HCT116 (cell line): ENCODE results near the gene TRIM9. TPM values are rescaled to one million over a fixed set of nuclear protein-coding genes. Genes with fewer than 3 reads are reported as not detected.
"Not testable (repeated sequence)": the region's sequence is repeated elsewhere in the genome, so short reads cannot be mapped to it uniquely, and the experiment has no call there.

ENCODE experiments used
- ATAC-seq: fragments of 200-7000 bp; cut with Tn5 transposase; 2 replicates; pipeline ENCODE4 v1.9.1; 2020; ENCODE audit warnings: mild to moderate bottlenecking, moderate library complexity
- BruUV-seq: library from RNA; stranded (reverse); fragments of 400-500 nt; replicated peaks from 2 replicates; lab custom pipeline; 2021; lab: Mats Ljungman, UMichigan
- CTCF ChIA-PET: fragments of 300-600 bp; sonication (Branson Sonifier 250); formaldehyde crosslinking; loops from one replicate; lab custom pipeline; 2021; ENCODE audit warnings: antibody characterized with exemption; lab: Charles Lee
- POLR2A ChIA-PET: fragments of 300-600, 350-600 bp; sonication (Branson Sonifier 250); formaldehyde crosslinking; loops from one replicate; lab custom pipeline; 2021; ENCODE audit warnings: antibody characterized with exemption; lab: Charles Lee
- RAD21 ChIA-PET, 2 experiments: fragments of 300-600 bp; sonication (Branson Sonifier 250); formaldehyde crosslinking; loops; one replicate each; lab custom pipeline; 2023; ENCODE audit warnings: low total read pairs in 2 of 2; ENCODE audit not compliant: uncharacterized antibody in 2 of 2, unreplicated experiment in 2 of 2, low non-redundant PET in 1 of 2; lab: Charles Lee
- DNase-seq: peaks from one replicate; pipeline ENCODE4 v3.0.0-alpha.2; 2010; ENCODE audit warnings: low read depth, low spot score
- H2AFZ ChIP-seq: fragments of 200-600 bp; shearing (Covaris generic), sonication (generic); 2 replicates; pipeline ENCODE4 v1.6.1; 2017; ENCODE audit warnings: low read depth, mixed run types, mixed read lengths, antibody characterized with exemption, low read length; ENCODE audit not compliant: poor library complexity, severe bottlenecking
- H3K27ac ChIP-seq: 2 replicates; pipeline ENCODE4 v1.5.1; 2012; ENCODE audit warnings: low read depth, low read length
- H3K27me3 ChIP-seq: fragments of 200-600 bp; sonication (generic); 2 replicates; pipeline ENCODE4 v1.6.1; 2016; ENCODE audit warnings: mixed run types, low read length, mixed read lengths; ENCODE audit not compliant: insufficient read depth
- H3K36me3 ChIP-seq, 2 experiments: fragments of 200-500 bp in 1 of 2; fragments of 200-600 bp in 1 of 2; sonication (Bioruptor generic) in 1 of 2; sonication (generic) in 1 of 2; 2 replicates each; pipeline versions ENCODE4 v1.5.1 to v1.6.1; 2014 to 2016; ENCODE audit warnings: low read length in 2 of 2, inconsistent platforms in 1 of 2, mixed read lengths in 1 of 2, mixed run types in 1 of 2; ENCODE audit not compliant: insufficient read depth in 2 of 2, control insufficient read depth in 1 of 2
- H3K4me1 ChIP-seq, 2 experiments: fragments of 200-600 bp in 1 of 2; sonication (generic) in 1 of 2; 2 replicates each; pipeline versions ENCODE4 v1.5.1 to v1.6.1; 2012 to 2017; ENCODE audit warnings: low read length in 2 of 2, inconsistent platforms in 1 of 2, mild to moderate bottlenecking in 1 of 2, mixed read lengths in 1 of 2, mixed run types in 1 of 2, moderate library complexity in 1 of 2; ENCODE audit not compliant: insufficient read depth in 2 of 2, control insufficient read depth in 1 of 2
- H3K4me2 ChIP-seq: fragments of 200-600 bp; sonication (generic); 2 replicates; pipeline ENCODE4 v1.6.1; 2017; ENCODE audit warnings: mixed run types, low read length, mixed read lengths
- H3K4me3 ChIP-seq, 2 experiments: fragments of 200-600 bp in 1 of 2; sonication (generic) in 1 of 2; replicated peaks in 1 of 2; 2 replicates each; pipeline ENCODE4 v1.5.1; 2011 to 2016; ENCODE audit warnings: low read length in 2 of 2, control low read depth in 1 of 2, low read depth in 1 of 2, mild to moderate bottlenecking in 1 of 2, mixed read lengths in 1 of 2, mixed run types in 1 of 2
- H3K79me2 ChIP-seq: fragments of 200-600 bp; sonication (generic); 2 replicates; pipeline ENCODE4 v1.6.1; 2017; ENCODE audit warnings: mild to moderate bottlenecking, mixed run types, low read length, moderate library complexity, mixed read lengths; ENCODE audit not compliant: insufficient read depth
- H3K9ac ChIP-seq: fragments of 200-600 bp; sonication (generic); 2 replicates; pipeline ENCODE4 v1.6.1; 2016; ENCODE audit warnings: low read length, mixed read lengths
- H3K9me2 ChIP-seq: fragments of 200-600 bp; sonication (generic), shearing (Covaris generic); 2 replicates; pipeline ENCODE4 v1.6.1; 2017; ENCODE audit warnings: mixed run types, mild to moderate bottlenecking, moderate library complexity; ENCODE audit not compliant: insufficient read depth
- H3K9me3 ChIP-seq, 2 experiments: fragments of 200-500 bp in 1 of 2; fragments of 200-600 bp in 1 of 2; sonication (Bioruptor generic) in 1 of 2; sonication (generic) in 1 of 2; 2 replicates each; pipeline ENCODE4 v1.6.1; 2014 to 2017; ENCODE audit warnings: low read length in 2 of 2, mixed read lengths in 2 of 2, inconsistent platforms in 1 of 2, low read depth in 1 of 2, mild to moderate bottlenecking in 1 of 2, mixed run types in 1 of 2, moderate library complexity in 1 of 2; ENCODE audit not compliant: control insufficient read depth in 1 of 2, insufficient read depth in 1 of 2
- H4K20me1 ChIP-seq: fragments of 200-600 bp; sonication (generic), shearing (Covaris generic); 2 replicates; pipeline ENCODE4 v1.6.1; 2017; ENCODE audit warnings: mixed run types, mild to moderate bottlenecking, moderate library complexity; ENCODE audit not compliant: insufficient read depth
- CBX3 ChIP-seq: IDR thresholded peaks from 2 replicates; pipeline ENCODE4 v1.6.1; 2012; ENCODE audit warnings: low read depth
- ELF1 ChIP-seq: IDR thresholded peaks from 2 replicates; pipeline ENCODE4 v1.6.1; 2012; ENCODE audit warnings: low read depth, borderline replicate concordance
- JUND ChIP-seq: IDR thresholded peaks from 2 replicates; pipeline ENCODE4 v1.6.1; 2012
- SRF ChIP-seq: IDR thresholded peaks from 2 replicates; pipeline ENCODE4 v1.6.1; 2012; ENCODE audit warnings: low read depth
- TCF7L2 ChIP-seq: IDR thresholded peaks from 2 replicates; pipeline ENCODE4 v1.7.0; 2011; ENCODE audit warnings: borderline replicate concordance, inconsistent platforms; ENCODE audit not compliant: insufficient read depth, insufficient read length; ENCODE audit errors: extremely low read depth
- ZFX ChIP-seq: fragments of 450-650 bp; IDR thresholded peaks from 2 replicates; pipeline ENCODE4 v1.6.1; 2017
- intact Hi-C: fragments of 100-400 bp; cut with micrococcal nuclease; formaldehyde crosslinking; loops from 2 replicates; pipeline ENCODE4 v1.10.0; 2022
- total RNA-seq: library from RNA; stranded (reverse); gene quantifications from one replicate; pipeline ENCODE4 v1.2.1, GENCODE V29; 2021; ENCODE audit not compliant: unreplicated experiment
- TF ChIP-seq, protein P1 (sequence below), 3 experiments: fragments of 200-600 bp in 1 of 3; sonication (generic) in 1 of 3; IDR thresholded peaks in 2 of 3; conservative IDR thresholded peaks in 1 of 3; 2 replicates each; pipeline ENCODE4 v1.5.1; 2012 to 2017; ENCODE audit warnings: low read depth in 2 of 3, low read length in 2 of 3, antibody characterized with exemption in 1 of 3, borderline replicate concordance in 1 of 3, control low read depth in 1 of 3, mild to moderate bottlenecking in 1 of 3, mixed read lengths in 1 of 3, mixed run types in 1 of 3, moderate library complexity in 1 of 3; ENCODE audit not compliant: insufficient read depth in 1 of 3
- TF ChIP-seq, protein P2 (sequence below): IDR thresholded peaks from 2 replicates; pipeline ENCODE4 v1.6.1; 2012

TRIM9 gene
- total RNA-seq, 1 experiment from 2014 or later, result 4.6 TPM

DNA sequence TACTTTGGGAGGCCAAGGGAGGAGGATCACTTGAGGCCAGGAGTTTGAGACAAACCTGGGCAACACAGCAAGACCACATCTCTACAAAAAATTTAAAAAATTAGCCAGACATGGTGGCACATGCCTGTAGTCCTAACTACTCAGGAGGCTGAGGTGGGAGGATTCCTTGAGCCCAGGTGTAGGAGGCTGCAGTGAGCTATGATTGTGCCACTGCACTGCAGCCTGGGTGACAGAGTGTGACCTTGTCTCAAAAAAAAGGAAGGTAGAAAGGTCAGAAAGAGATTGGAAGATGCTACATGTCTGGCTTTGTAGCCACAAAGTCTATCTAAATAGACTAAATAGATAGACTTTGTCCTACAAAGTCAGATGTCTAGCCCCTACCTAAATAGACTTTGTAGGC lies 100.7 kb downstream of the TRIM9 start:
- H3K27ac ChIP-seq, H3K9me2 ChIP-seq, H3K79me2 ChIP-seq, H3K9ac ChIP-seq, DNase-seq, RAD21 ChIA-PET, ATAC-seq, H2AFZ ChIP-seq, H3K4me2 ChIP-seq, intact Hi-C loops, H3K27me3 ChIP-seq, H3K4me1 ChIP-seq, H4K20me1 ChIP-seq, CTCF ChIA-PET, BruUV-seq, POLR2A ChIA-PET, H3K36me3 ChIP-seq, H3K9me3 ChIP-seq, H3K4me3 ChIP-seq: not testable (repeated sequence)

DNA sequence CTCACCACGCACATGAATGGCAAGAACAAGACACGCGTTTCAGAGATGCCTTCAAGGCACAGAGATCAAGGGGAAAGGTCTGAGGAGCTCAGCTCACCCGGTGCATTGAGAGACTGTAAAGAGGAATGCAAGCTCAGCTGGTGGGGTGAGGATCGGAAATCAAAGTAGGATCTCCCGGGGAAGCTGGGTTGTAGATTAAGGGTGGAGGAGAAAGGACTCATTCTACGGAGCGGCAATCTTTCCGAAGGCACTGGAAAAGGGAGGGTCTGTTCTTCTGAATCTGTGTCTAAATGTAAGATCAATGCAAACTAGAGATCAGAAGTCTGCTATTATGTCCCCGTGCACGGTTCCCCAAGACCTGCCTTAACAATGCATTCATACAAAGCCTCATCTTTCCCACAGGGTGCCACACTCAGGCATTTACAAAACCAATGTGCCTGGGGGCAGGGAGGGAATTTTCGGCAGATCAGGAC lies 109.0 kb downstream of the TRIM9 start:
- no peaks in the 10 kb centered on the region; a peak in 1 of 4 replicates for H3K36me3 ChIP-seq
- DNase-seq, result no peak
- no peaks in the 10 kb centered on the region for H3K27me3 ChIP-seq
- RAD21 ChIA-PET, result no interaction called here
- TF ChIP-seq TCF7L2, result no peak
- TF ChIP-seq, protein P1, sequence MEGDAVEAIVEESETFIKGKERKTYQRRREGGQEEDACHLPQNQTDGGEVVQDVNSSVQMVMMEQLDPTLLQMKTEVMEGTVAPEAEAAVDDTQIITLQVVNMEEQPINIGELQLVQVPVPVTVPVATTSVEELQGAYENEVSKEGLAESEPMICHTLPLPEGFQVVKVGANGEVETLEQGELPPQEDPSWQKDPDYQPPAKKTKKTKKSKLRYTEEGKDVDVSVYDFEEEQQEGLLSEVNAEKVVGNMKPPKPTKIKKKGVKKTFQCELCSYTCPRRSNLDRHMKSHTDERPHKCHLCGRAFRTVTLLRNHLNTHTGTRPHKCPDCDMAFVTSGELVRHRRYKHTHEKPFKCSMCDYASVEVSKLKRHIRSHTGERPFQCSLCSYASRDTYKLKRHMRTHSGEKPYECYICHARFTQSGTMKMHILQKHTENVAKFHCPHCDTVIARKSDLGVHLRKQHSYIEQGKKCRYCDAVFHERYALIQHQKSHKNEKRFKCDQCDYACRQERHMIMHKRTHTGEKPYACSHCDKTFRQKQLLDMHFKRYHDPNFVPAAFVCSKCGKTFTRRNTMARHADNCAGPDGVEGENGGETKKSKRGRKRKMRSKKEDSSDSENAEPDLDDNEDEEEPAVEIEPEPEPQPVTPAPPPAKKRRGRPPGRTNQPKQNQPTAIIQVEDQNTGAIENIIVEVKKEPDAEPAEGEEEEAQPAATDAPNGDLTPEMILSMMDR (IDR thresholded peaks at IDR 0.05 in 2 of 3, conservative IDR thresholded peaks at IDR 0.05 in 1 of 3; ENCODE audit: borderline replicate concordance in 1 of 3, insufficient read depth in 1 of 3, low read depth in 2 of 3, low read length in 2 of 3), result no peak
- no peak for TF ChIP-seq JUND
- no peak for TF ChIP-seq ELF1
- TF ChIP-seq CBX3, result no peak
- TF ChIP-seq SRF, result no peak
- no peak for TF ChIP-seq ZFX
- TF ChIP-seq, protein P2, sequence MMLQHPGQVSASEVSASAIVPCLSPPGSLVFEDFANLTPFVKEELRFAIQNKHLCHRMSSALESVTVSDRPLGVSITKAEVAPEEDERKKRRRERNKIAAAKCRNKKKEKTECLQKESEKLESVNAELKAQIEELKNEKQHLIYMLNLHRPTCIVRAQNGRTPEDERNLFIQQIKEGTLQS, result no peak
- TF ChIP-seq, all 23 proteins: peak for 0
- no TSS peak for BruUV-seq
- Histone ChIP-seq H4K20me1 (no peaks in the 10 kb centered on the region), H3K27ac (no peak overlapping the region), H3K79me2 (no peaks in the 10 kb centered on the region), H3K9me2 (no peaks in the 10 kb centered on the region), H3K4me3 (no peak overlapping the region), H2AFZ (no peak overlapping the region), H3K9me3 (no peaks in the 10 kb centered on the region), H3K9ac (no peak overlapping the region), H3K4me2 (no peak overlapping the region), H3K4me1 (no peaks in the 10 kb centered on the region)
- intact Hi-C loops, result no loop called here
- CTCF ChIA-PET, result no interaction called here
- no peak for ATAC-seq
- POLR2A ChIA-PET, result no interaction called here
